Measurements from ENCODE around the gene ZNF780A.

DNA sequence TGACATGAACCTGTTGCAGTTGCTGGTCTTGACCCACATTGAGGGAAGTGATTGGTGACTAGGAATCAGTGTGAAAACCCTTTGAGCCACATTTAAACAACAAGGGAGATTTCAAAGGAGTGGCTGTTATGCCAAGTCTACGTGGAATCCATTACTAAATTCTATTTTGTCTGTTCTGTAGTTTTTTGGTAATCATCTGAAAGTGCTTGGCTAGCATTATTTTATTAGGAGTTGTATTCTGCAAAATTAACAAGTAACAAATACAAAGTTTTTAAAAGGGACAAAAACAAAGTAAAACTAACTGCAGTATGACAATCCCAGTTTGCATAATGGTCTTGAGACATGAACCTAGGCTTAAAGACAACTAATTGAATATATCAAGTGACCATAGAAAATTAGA lies 14.0 kb upstream of the ZNF780A start:
- TF ChIP-seq, protein P1, sequence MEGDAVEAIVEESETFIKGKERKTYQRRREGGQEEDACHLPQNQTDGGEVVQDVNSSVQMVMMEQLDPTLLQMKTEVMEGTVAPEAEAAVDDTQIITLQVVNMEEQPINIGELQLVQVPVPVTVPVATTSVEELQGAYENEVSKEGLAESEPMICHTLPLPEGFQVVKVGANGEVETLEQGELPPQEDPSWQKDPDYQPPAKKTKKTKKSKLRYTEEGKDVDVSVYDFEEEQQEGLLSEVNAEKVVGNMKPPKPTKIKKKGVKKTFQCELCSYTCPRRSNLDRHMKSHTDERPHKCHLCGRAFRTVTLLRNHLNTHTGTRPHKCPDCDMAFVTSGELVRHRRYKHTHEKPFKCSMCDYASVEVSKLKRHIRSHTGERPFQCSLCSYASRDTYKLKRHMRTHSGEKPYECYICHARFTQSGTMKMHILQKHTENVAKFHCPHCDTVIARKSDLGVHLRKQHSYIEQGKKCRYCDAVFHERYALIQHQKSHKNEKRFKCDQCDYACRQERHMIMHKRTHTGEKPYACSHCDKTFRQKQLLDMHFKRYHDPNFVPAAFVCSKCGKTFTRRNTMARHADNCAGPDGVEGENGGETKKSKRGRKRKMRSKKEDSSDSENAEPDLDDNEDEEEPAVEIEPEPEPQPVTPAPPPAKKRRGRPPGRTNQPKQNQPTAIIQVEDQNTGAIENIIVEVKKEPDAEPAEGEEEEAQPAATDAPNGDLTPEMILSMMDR (IDR thresholded peaks at IDR 0.05), result no peak
- TF ChIP-seq POLR2A (IDR thresholded peaks at IDR 0.05), result no peak
- TF ChIP-seq EP300 (IDR thresholded peaks at IDR 0.05), result no peak
- TF ChIP-seq POLR2AphosphoS5 (IDR thresholded peaks at IDR 0.05), result no peak

Data from upper lobe of left lung (tissue), 4 donors.